WTC11 (cell line): ENCODE results near the gene SLC45A3. TPM values are rescaled to one million over a fixed set of nuclear protein-coding genes. Genes with fewer than 3 reads are reported as not detected.

Source experiments
- ATAC-seq: fragments of 200-7000 bp; cut with Tn5 transposase; 2 replicates; pipeline ENCODE4 v1.10.0; 2021; ENCODE audit warnings: mild to moderate bottlenecking, moderate library complexity
- CTCF ChIA-PET: fragments of 300-600 bp; sonication (Branson Sonifier 250); formaldehyde crosslinking; loops from one replicate; lab custom pipeline; 2021; ENCODE audit warnings: antibody characterized with exemption; lab: Charles Lee
- POLR2A ChIA-PET: fragments of 350-600 bp; sonication (Branson Sonifier 250); formaldehyde crosslinking; loops from one replicate; lab custom pipeline; 2021; ENCODE audit warnings: antibody characterized with exemption; lab: Charles Lee
- DNase-seq: peaks from one replicate; pipeline ENCODE4 v3.0.0; 2021; ENCODE audit warnings: low spot score
- H3K27ac Mint-ChIP-seq: 2 replicates; pipeline ENCODE4 v1.8.0; 2021; ENCODE audit warnings: mixed read lengths
- H3K27me3 Mint-ChIP-seq: 2 replicates; pipeline ENCODE4 v1.8.0; 2021; ENCODE audit warnings: low read depth, mild to moderate bottlenecking, moderate library complexity, mixed read lengths
- H3K36me3 Mint-ChIP-seq: 2 replicates; pipeline ENCODE4 v1.8.0; 2021; ENCODE audit warnings: mixed read lengths
- H3K4me1 Mint-ChIP-seq: 2 replicates; pipeline ENCODE4 v1.8.0; 2022; ENCODE audit warnings: mixed read lengths
- H3K4me3 Mint-ChIP-seq: 2 replicates; pipeline ENCODE4 v1.8.0; 2021; ENCODE audit warnings: mild to moderate bottlenecking, moderate library complexity, mixed read lengths
- H3K9me3 Mint-ChIP-seq: 2 replicates; pipeline ENCODE4 v1.8.0; 2021; ENCODE audit warnings: mixed read lengths
- ATF6 ChIP-seq: sonication (generic); formaldehyde crosslinking; IDR thresholded peaks from 2 replicates; pipeline ENCODE4 v1.8.1; 2023; ENCODE audit warnings: mild to moderate bottlenecking, missing genetic modification reagents
- CREM ChIP-seq: sonication (generic); formaldehyde crosslinking; IDR thresholded peaks from 2 replicates; pipeline ENCODE4 v1.8.1; 2022; ENCODE audit warnings: mild to moderate bottlenecking, missing genetic modification reagents, moderate library complexity
- E2F4 ChIP-seq: sonication (generic); formaldehyde crosslinking; IDR thresholded peaks from 2 replicates; pipeline ENCODE4 v1.8.1; 2022; ENCODE audit warnings: low read depth, mild to moderate bottlenecking, moderate library complexity, missing genetic modification reagents, borderline replicate concordance
- GRHL2 ChIP-seq: fragments of 250-450 bp; sonication (Bioruptor Pico); IDR thresholded peaks from 2 replicates; pipeline ENCODE4 v1.8.0; 2022; ENCODE audit warnings: mild to moderate bottlenecking, moderate library complexity; ENCODE audit not compliant: insufficient replicate concordance, severe bottlenecking
- HMGXB4 ChIP-seq: sonication (generic); formaldehyde crosslinking; IDR thresholded peaks from 2 replicates; pipeline ENCODE4 v1.8.1; 2023; ENCODE audit warnings: mild to moderate bottlenecking, moderate library complexity, missing genetic modification reagents
- IRF1 ChIP-seq: sonication (generic); formaldehyde crosslinking; IDR thresholded peaks from 2 replicates; pipeline ENCODE4 v1.8.0; 2023; ENCODE audit warnings: missing genetic modification reagents
- JUN ChIP-seq: sonication (generic); formaldehyde crosslinking; IDR thresholded peaks from 2 replicates; pipeline ENCODE4 v1.8.0; 2023; ENCODE audit warnings: mild to moderate bottlenecking, missing genetic modification reagents
- MAX ChIP-seq: sonication (generic); formaldehyde crosslinking; IDR thresholded peaks from 2 replicates; pipeline ENCODE4 v1.8.0; 2022; ENCODE audit warnings: mild to moderate bottlenecking, missing genetic modification reagents
- NFE2L1 ChIP-seq: sonication (generic); formaldehyde crosslinking; IDR thresholded peaks from 2 replicates; pipeline ENCODE4 v1.8.1; 2023; ENCODE audit warnings: missing genetic modification reagents
- NR3C1 ChIP-seq: sonication (generic); formaldehyde crosslinking; conservative IDR thresholded peaks from 2 replicates; pipeline ENCODE4 v1.8.1; 2023; ENCODE audit warnings: low read depth, mild to moderate bottlenecking, missing genetic modification reagents
- PRDM15 ChIP-seq: sonication (generic); formaldehyde crosslinking; IDR thresholded peaks from 2 replicates; pipeline ENCODE4 v1.8.0; 2022; ENCODE audit warnings: missing genetic modification reagents
- PRRX2 ChIP-seq: fragments of 250-450 bp; sonication (Bioruptor Pico); IDR thresholded peaks from 2 replicates; pipeline ENCODE4 v1.8.0; 2021; ENCODE audit warnings: mild to moderate bottlenecking
- SMAD4 ChIP-seq: sonication (generic); formaldehyde crosslinking; IDR thresholded peaks from 2 replicates; pipeline ENCODE4 v1.8.0; 2022; ENCODE audit warnings: mild to moderate bottlenecking, missing genetic modification reagents
- SP1 ChIP-seq: sonication (generic); formaldehyde crosslinking; conservative IDR thresholded peaks from 2 replicates; pipeline ENCODE4 v1.8.1; 2022; ENCODE audit warnings: missing genetic modification reagents
- TEAD1 ChIP-seq: sonication (generic); formaldehyde crosslinking; IDR thresholded peaks from 2 replicates; pipeline ENCODE4 v1.8.0; 2022; ENCODE audit warnings: mild to moderate bottlenecking, missing genetic modification reagents
- USF2 ChIP-seq: sonication (generic); formaldehyde crosslinking; IDR thresholded peaks from 2 replicates; pipeline ENCODE4 v1.8.1; 2023; ENCODE audit warnings: mild to moderate bottlenecking, missing genetic modification reagents, moderate library complexity
- ZBTB21 ChIP-seq: sonication (generic); formaldehyde crosslinking; IDR thresholded peaks from 2 replicates; pipeline ENCODE4 v1.8.1; 2023; ENCODE audit warnings: mild to moderate bottlenecking, missing genetic modification reagents, borderline replicate concordance
- ZNF232 ChIP-seq: sonication (generic); formaldehyde crosslinking; IDR thresholded peaks from 2 replicates; pipeline ENCODE4 v1.8.0; 2022; ENCODE audit warnings: mild to moderate bottlenecking, missing genetic modification reagents
- ZNF281 ChIP-seq: sonication (generic); formaldehyde crosslinking; IDR thresholded peaks from 2 replicates; pipeline ENCODE4 v1.8.0; 2023; ENCODE audit warnings: mild to moderate bottlenecking, missing genetic modification reagents
- ZNF416 ChIP-seq: fragments of 250-450 bp; sonication (Bioruptor Pico); IDR thresholded peaks from 2 replicates; pipeline ENCODE4 v1.9.0; 2021; ENCODE audit warnings: mild to moderate bottlenecking, inconsistent platforms
- total RNA-seq: library from RNA; stranded (reverse); gene quantifications from 3 replicates; pipeline ENCODE4 v1.2.3, GENCODE V29; 2021

The SLC45A3 gene
- total RNA-seq, 1 experiment from 2014 or later = 15.2 TPM

- Mint-ChIP-seq H3K9me3 (no peaks in the 10 kb centered on the region), H3K27ac (peak overlapping the region; percentile 93), H3K4me3 (peak overlapping the region; percentile 47), H3K36me3 (no peaks in the 10 kb centered on the region), H3K4me1 (peaks cover 68% of the 10 kb centered on the region), H3K27me3 (no peaks in the 10 kb centered on the region)
- CTCF ChIA-PET = interaction anchor here (0.5 to 19.1 kb wide), 12 partner anchors 9 to 442 kb away, joined by 3 to 468 read pairs (median 3); partner anchors contain the start of gene SLC45A3
- POLR2A ChIA-PET = interaction anchor here (1.4 to 2.6 kb wide), 3 partner anchors 10 to 40 kb away, joined by 4 to 9 read pairs (median 6); no protein-coding TSS in a partner anchor
- TF ChIP-seq JUN (CRISPR knock-in tag) (no peak), PRRX2 (CRISPR knock-in tag) (no peak), PRDM15 (CRISPR knock-in tag) (peak; percentile 55; the same call in 1 of the 2 replicates), GRHL2 (CRISPR knock-in tag) (no peak), USF2 (CRISPR knock-in tag) (0 out of 2 replicates have a peak, but pooled peaks have one; percentile 5), TEAD1 (no peak), ZNF281 (CRISPR knock-in tag) (peak; percentile 78; the same call in 1 of the 2 replicates), ZNF416 (CRISPR knock-in tag) (no peak), SP1 (peak; percentile 51), HMGXB4 (CRISPR knock-in tag) (0 out of 2 replicates have a peak, but pooled peaks have one; percentile 3)
- DNase-seq (no peak), ATAC-seq (peak; percentile 50)
Observed at GRCh38 chr1:205670611-205671430, 9.5 kb downstream of the SLC45A3 start.

GRCh38 chr1:205670150-205670446, 10.2 kb downstream of the SLC45A3 start:
- Mint-ChIP-seq H3K9me3 (no peaks in the 10 kb centered on the region), H3K4me3 (0 out of 2 replicates have a peak overlapping the region, but pooled peaks have one; percentile 10), H3K36me3 (no peaks in the 10 kb centered on the region), H3K27ac (no peak overlapping the region), H3K4me1 (peaks cover 68% of the 10 kb centered on the region), H3K27me3 (no peaks in the 10 kb centered on the region)
- ATAC-seq = no peak
- POLR2A ChIA-PET = interaction anchor here (0.7 to 2.0 kb wide), 3 partner anchors 11 to 12 kb away, joined by 4 to 9 read pairs (median 4); no protein-coding TSS in a partner anchor
- DNase-seq = no peak
- CTCF ChIA-PET = interaction anchor here (0.7 to 19.1 kb wide), 7 partner anchors 10 to 307 kb away, joined by 3 to 468 read pairs (median 7); partner anchors contain the start of gene SLC45A3
- no peak for TF ChIP-seq NFE2L1 (CRISPR knock-in tag)
- TF ChIP-seq IRF1 = no peak
- TF ChIP-seq E2F4 (CRISPR knock-in tag) = no peak
- TF ChIP-seq ZNF232 (CRISPR knock-in tag) = no peak
- no peak for TF ChIP-seq NR3C1 (CRISPR knock-in tag)
- TF ChIP-seq ATF6 (CRISPR knock-in tag) = no peak
- no peak for TF ChIP-seq ZBTB21 (CRISPR knock-in tag)
- TF ChIP-seq SMAD4 (CRISPR knock-in tag) = no peak
- TF ChIP-seq CREM (CRISPR knock-in tag) = no peak
- no peak for TF ChIP-seq MAX (CRISPR knock-in tag)
- TF ChIP-seq JUN (CRISPR knock-in tag) = no peak
